HG03064 (cell line): ENCODE results near the gene PABPN1L.

ENCODE experiments used
- ATAC-seq: cut with Tn5 transposase; IDR thresholded peaks from one replicate; pipeline ENCODE4 v1.9.1; 2021; ENCODE audit warnings: low read depth; ENCODE audit not compliant: unreplicated experiment

PABPN1L gene

DNA sequence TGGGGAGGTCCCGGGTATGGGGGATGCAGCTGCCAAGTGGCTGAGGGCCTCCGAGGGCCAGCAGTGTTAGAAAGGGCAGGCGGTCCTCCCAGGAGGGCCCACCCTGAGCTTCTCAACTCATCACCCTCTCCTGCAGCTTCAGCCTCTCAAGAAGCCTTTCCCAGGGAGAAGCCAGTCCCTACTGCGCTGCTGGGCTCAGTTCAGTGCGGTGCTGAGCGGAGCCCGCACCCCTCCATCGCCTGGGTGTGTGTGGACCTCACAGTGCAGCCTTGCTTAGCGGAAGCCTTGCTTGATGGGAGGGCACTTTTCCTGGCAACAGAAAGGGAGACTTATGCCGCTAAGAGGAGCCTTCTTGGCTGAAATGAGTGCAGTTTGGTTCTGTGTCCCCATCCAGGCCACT is 51.2 kb downstream of the PABPN1L start:
- ATAC-seq = no peak

DNA sequence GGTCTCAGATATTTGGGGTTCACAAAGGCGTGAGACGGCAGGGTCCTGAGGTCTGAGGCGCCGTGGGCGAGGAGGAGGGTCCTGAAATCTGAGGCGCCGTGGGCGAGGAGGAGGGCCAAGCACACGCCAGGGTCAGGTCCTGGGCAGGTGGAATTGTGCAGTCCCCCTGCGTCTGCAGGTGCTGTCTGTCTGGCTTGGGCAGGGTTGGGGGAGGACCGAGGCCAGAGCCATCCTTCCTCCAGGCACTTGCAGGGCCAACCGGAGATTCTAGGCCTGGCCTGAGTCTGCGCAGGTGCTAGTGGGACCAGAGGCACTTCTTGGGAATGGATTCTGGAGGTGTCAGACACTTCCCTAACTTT is 52.3 kb downstream of the PABPN1L start:
- ATAC-seq = no peak
